Spleen (tissue), 7 donors: Measurements from ENCODE around the gene HEPACAM.
A peak's percentile ranks its signal among the peaks of the same experiment; 100 is the strongest.

Source experiments
- CTCF ChIP-seq, 11 experiments: fragments of 200-600 bp in 7 of 11; fragments of 450-650 bp in 4 of 11; sonication (generic) in 4 of 11; IDR thresholded peaks in 8 of 11; conservative IDR thresholded peaks in 3 of 11; 1 replicate in 7 of 11; 2 replicates in 4 of 11; pipeline versions ENCODE4 v1.4.0 to v1.8.0; 2016 to 2021; ENCODE audit warnings: antibody characterized with exemption in 11 of 11, inconsistent platforms in 4 of 11, mild to moderate bottlenecking in 1 of 11
- POLR2A ChIP-seq, 3 donors: fragments of 450-650 bp; IDR thresholded peaks; one replicate each; pipeline ENCODE4 v1.5.1; 2017; ENCODE audit warnings: antibody characterized with exemption in 3 of 3, mild to moderate bottlenecking in 1 of 3
- POLR2AphosphoS5 ChIP-seq, 3 donors: sonication (generic); formaldehyde crosslinking; IDR thresholded peaks; one replicate each; pipeline ENCODE4 v1.5.1; 2017; ENCODE audit warnings: antibody characterized with exemption in 3 of 3
- donor health status: DM: no; HTN: no; CAD: no; lungs with moderate emphysema.
- donor health status: DM: no; HTN: no; CAD: no.
- donor health status: DM: no; HTN: no; CAD: no.

GRCh38 chr11:124886978-124887666 lies 48.7 kb downstream of the HEPACAM start:
- TF ChIP-seq CTCF (IDR thresholded peaks at IDR 0.05 in 8 of 11, conservative IDR thresholded peaks at IDR 0.05 in 3 of 11) = no peak
- no peak for TF ChIP-seq POLR2A (IDR thresholded peaks at IDR 0.05)
- peak in 2 of 3 donors; percentile 33 to 50 for TF ChIP-seq POLR2AphosphoS5 (IDR thresholded peaks at IDR 0.05)
